Measurements from ENCODE around the gene SEPTIN8.

DNA sequence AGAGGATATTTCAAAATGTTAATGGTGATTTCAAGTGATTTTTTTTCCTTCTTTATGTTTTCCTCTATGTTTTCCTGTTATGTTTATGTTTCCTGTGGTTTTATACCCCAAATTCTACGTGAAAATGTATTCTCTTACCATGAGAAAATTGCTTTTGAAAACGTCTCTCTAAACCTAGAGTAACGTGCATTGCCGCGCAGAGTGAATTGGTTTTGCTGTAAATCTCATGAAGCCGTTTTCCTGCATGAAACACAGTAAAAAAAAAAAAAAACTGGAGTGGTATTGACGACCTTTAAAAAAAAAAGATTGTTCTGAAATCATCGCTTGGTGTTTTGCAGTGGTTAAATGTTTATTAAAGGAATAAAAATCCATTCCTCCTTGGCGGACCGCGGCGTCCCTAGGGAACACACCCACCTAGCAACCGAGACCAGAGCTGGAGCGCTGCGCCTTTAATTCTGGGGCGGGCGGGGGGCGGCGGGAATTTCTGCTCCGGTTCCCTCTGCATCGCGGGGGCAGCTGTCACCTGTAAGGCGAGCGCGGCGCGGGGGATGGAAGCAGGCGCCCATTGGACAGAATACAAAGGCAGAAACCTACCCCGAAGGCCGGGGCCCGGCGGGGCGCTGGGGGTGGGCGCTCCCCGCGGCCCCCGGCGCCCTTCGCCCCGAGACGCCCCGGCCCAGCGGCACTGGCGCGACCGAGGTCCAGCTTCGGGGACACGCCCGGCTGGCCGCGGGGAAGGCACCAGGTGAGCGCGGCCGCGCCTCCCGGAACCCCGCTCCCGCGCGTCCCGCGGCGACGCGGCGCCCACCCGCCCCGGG lies 36.0 kb upstream of the SEPTIN8 start, which contains the start of gene SOWAHA:
- TF ChIP-seq, protein P1, sequence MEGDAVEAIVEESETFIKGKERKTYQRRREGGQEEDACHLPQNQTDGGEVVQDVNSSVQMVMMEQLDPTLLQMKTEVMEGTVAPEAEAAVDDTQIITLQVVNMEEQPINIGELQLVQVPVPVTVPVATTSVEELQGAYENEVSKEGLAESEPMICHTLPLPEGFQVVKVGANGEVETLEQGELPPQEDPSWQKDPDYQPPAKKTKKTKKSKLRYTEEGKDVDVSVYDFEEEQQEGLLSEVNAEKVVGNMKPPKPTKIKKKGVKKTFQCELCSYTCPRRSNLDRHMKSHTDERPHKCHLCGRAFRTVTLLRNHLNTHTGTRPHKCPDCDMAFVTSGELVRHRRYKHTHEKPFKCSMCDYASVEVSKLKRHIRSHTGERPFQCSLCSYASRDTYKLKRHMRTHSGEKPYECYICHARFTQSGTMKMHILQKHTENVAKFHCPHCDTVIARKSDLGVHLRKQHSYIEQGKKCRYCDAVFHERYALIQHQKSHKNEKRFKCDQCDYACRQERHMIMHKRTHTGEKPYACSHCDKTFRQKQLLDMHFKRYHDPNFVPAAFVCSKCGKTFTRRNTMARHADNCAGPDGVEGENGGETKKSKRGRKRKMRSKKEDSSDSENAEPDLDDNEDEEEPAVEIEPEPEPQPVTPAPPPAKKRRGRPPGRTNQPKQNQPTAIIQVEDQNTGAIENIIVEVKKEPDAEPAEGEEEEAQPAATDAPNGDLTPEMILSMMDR (IDR thresholded peaks at IDR 0.05): no peak
- TF ChIP-seq EP300 (IDR thresholded peaks at IDR 0.05): no peak
- TF ChIP-seq POLR2AphosphoS5 (IDR thresholded peaks at IDR 0.05): no peak
- no peak for TF ChIP-seq POLR2A (IDR thresholded peaks at IDR 0.05)
